H9 (cell line): ENCODE measurements around the gene CD2AP. TPM values are rescaled to one million over a fixed set of nuclear protein-coding genes. Genes with fewer than 3 reads are reported as not detected.

Source experiments
- DNase-seq: peaks from one replicate; pipeline ENCODE4 v3.0.0-alpha.2; 2017
- H2AFZ ChIP-seq: one replicate; pipeline ENCODE4 v1.6.1; 2013; ENCODE audit warnings: mild to moderate bottlenecking, low read length, control low read depth, moderate library complexity
- H2AK5ac ChIP-seq: 2 replicates; pipeline ENCODE4 v1.6.1; 2013; ENCODE audit warnings: low read length, control low read depth, mixed read lengths; ENCODE audit not compliant: insufficient read length
- H2BK120ac ChIP-seq: one replicate; pipeline ENCODE4 v1.6.1; 2013; ENCODE audit warnings: low read depth, mild to moderate bottlenecking, low read length, control low read depth, inconsistent platforms; ENCODE audit not compliant: poor library complexity, severe bottlenecking
- H2BK12ac ChIP-seq: 2 replicates; pipeline ENCODE4 v1.6.1; 2013; ENCODE audit warnings: low read length, control low read depth, mixed read lengths, low read depth; ENCODE audit not compliant: insufficient read length
- H2BK15ac ChIP-seq: 2 replicates; pipeline ENCODE4 v1.6.1; 2013; ENCODE audit warnings: low read depth, low read length, control low read depth
- H2BK20ac ChIP-seq: one replicate; pipeline ENCODE4 v1.6.1; 2013; ENCODE audit warnings: low read depth, mild to moderate bottlenecking, low read length, control low read depth, inconsistent platforms; ENCODE audit not compliant: poor library complexity, severe bottlenecking
- H2BK5ac ChIP-seq: 2 replicates; pipeline ENCODE4 v1.6.1; 2013; ENCODE audit warnings: low read length, control low read depth, mixed read lengths; ENCODE audit not compliant: insufficient read length
- H3K14ac ChIP-seq: 2 replicates; pipeline ENCODE4 v1.6.1; 2013; ENCODE audit warnings: low read length, control low read depth; ENCODE audit not compliant: insufficient read depth
- H3K18ac ChIP-seq: 2 replicates; pipeline ENCODE4 v1.6.1; 2013; ENCODE audit warnings: low read depth, mild to moderate bottlenecking, mixed read lengths, low read length, control low read depth; ENCODE audit not compliant: insufficient read length
- H3K23ac ChIP-seq: 2 replicates; pipeline ENCODE4 v1.6.1; 2013; ENCODE audit warnings: low read length, control low read depth, mixed read lengths, low read depth; ENCODE audit not compliant: insufficient read length
- H3K23me2 ChIP-seq: 2 replicates; pipeline ENCODE4 v1.6.1; 2013; ENCODE audit warnings: low read depth, mild to moderate bottlenecking, mixed read lengths, low read length, control low read depth; ENCODE audit not compliant: insufficient read length, poor library complexity, severe bottlenecking
- H3K27ac ChIP-seq: 2 replicates; pipeline ENCODE4 v1.5.1; 2013; ENCODE audit warnings: low read length, control low read depth, mixed read lengths, low read depth; ENCODE audit not compliant: insufficient read length
- H3K27me3 ChIP-seq: 2 replicates; pipeline ENCODE4 v1.6.1; 2013; ENCODE audit warnings: low read length, control low read depth, inconsistent platforms; ENCODE audit not compliant: insufficient read depth
- H3K4ac ChIP-seq: 2 replicates; pipeline ENCODE4 v1.6.1; 2013; ENCODE audit warnings: low read depth, mild to moderate bottlenecking, control low read depth, inconsistent platforms, low read length, moderate library complexity
- H3K4me1 ChIP-seq: 2 replicates; pipeline ENCODE4 v1.6.1; 2013; ENCODE audit warnings: low read length, control low read depth, inconsistent platforms; ENCODE audit not compliant: insufficient read depth
- H3K4me2 ChIP-seq: 2 replicates; pipeline ENCODE4 v1.6.1; 2013; ENCODE audit warnings: low read length, control low read depth, mixed read lengths; ENCODE audit not compliant: insufficient read length, insufficient read depth
- H3K56ac ChIP-seq: 2 replicates; pipeline ENCODE4 v1.6.1; 2013; ENCODE audit warnings: low read depth, mild to moderate bottlenecking, mixed read lengths, low read length, control low read depth; ENCODE audit not compliant: insufficient read length
- H3K79me1 ChIP-seq: 2 replicates; pipeline ENCODE4 v1.6.1; 2013; ENCODE audit warnings: low read depth, mild to moderate bottlenecking, moderate library complexity, low read length, control low read depth, inconsistent platforms; ENCODE audit not compliant: insufficient read depth, poor library complexity, severe bottlenecking
- H3K79me2 ChIP-seq: 2 replicates; pipeline ENCODE4 v1.6.1; 2013; ENCODE audit warnings: low read length, control low read depth, inconsistent platforms; ENCODE audit not compliant: insufficient read depth
- H3K9ac ChIP-seq: 2 replicates; pipeline ENCODE4 v1.6.1; 2013; ENCODE audit warnings: low read length, control low read depth, mixed read lengths; ENCODE audit not compliant: insufficient read length; ENCODE audit errors: extremely low read depth
- H3K9me3 ChIP-seq: one replicate; pipeline ENCODE4 v1.6.1; 2013; ENCODE audit warnings: low read depth, low read length, inconsistent platforms; ENCODE audit not compliant: control insufficient read depth
- H3T11ph ChIP-seq: one replicate; pipeline ENCODE4 v1.6.1; 2013; ENCODE audit warnings: mild to moderate bottlenecking, low read length, control low read depth, inconsistent platforms
- H4K20me1 ChIP-seq: one replicate; pipeline ENCODE4 v1.6.1; 2013; ENCODE audit not compliant: control insufficient read depth, insufficient read length, insufficient read depth
- H4K5ac ChIP-seq: 2 replicates; pipeline ENCODE4 v1.6.1; 2013; ENCODE audit warnings: low read depth, mild to moderate bottlenecking, mixed read lengths, low read length, control low read depth; ENCODE audit not compliant: insufficient read length
- H4K8ac ChIP-seq: replicated peaks from 2 replicates; pipeline ENCODE4 v1.6.1; 2013; ENCODE audit warnings: low read length, control low read depth, mixed read lengths, low read depth; ENCODE audit not compliant: insufficient read length
- H4K91ac ChIP-seq: 2 replicates; pipeline ENCODE4 v1.6.1; 2013; ENCODE audit warnings: low read depth, mild to moderate bottlenecking, moderate library complexity, mixed read lengths, low read length, control low read depth; ENCODE audit not compliant: insufficient read length
- H3K27ac Mint-ChIP-seq, 3 experiments: 2 replicates in 2 of 3; 3 replicates in 1 of 3; pipeline ENCODE4 v1.8.0; 2020 to 2021; ENCODE audit warnings: mixed read lengths in 3 of 3, mild to moderate bottlenecking in 1 of 3, moderate library complexity in 1 of 3
- H3K27me3 Mint-ChIP-seq: 2 replicates; pipeline ENCODE4 v1.8.0; 2021; ENCODE audit warnings: low read depth, mild to moderate bottlenecking, moderate library complexity, mixed read lengths
- H3K36me3 Mint-ChIP-seq, 3 experiments: 2 replicates in 2 of 3; 3 replicates in 1 of 3; pipeline ENCODE4 v1.8.0; 2020 to 2021; ENCODE audit warnings: low read depth in 3 of 3, mixed read lengths in 3 of 3; ENCODE audit not compliant: insufficient read depth in 1 of 3
- H3K4me1 Mint-ChIP-seq, 2 experiments: 2 replicates each; pipeline ENCODE4 v1.8.0; 2020; ENCODE audit warnings: mixed read lengths in 2 of 2
- H3K4me3 Mint-ChIP-seq, 2 experiments: 2 replicates in 1 of 2; 3 replicates in 1 of 2; pipeline ENCODE4 v1.8.0; 2020 to 2021; ENCODE audit warnings: mild to moderate bottlenecking in 2 of 2, mixed read lengths in 2 of 2, moderate library complexity in 1 of 2
- H3K9me3 Mint-ChIP-seq, 2 experiments: 2 replicates in 1 of 2; 3 replicates in 1 of 2; pipeline ENCODE4 v1.8.0; 2020; ENCODE audit warnings: mild to moderate bottlenecking in 2 of 2, mixed read lengths in 2 of 2, moderate library complexity in 1 of 2
- WGBS: extraction: QIAGEN DNeasy Blood & Tissue Kit; methylation state at CpG from one replicate; pipeline ENCODE4 v1.1.7; 2013; ENCODE audit warnings: missing lambda C conversion rate, low lambda C conversion rate, mixed read lengths; ENCODE audit not compliant: insufficient read length; ENCODE audit errors: extremely low coverage; 5-methylcytosine and 5-hydroxymethylcytosine counted together
- total RNA-seq: library from RNA; stranded (reverse); gene quantifications from 2 replicates; pipeline ENCODE4 v1.2.1, GENCODE V29; 2021
- TF ChIP-seq, protein P1 (sequence below): fragments of 200-600 bp; sonication (generic); conservative IDR thresholded peaks from 3 replicates; pipeline ENCODE4 v1.8.0; 2021; ENCODE audit warnings: antibody characterized with exemption, mild to moderate bottlenecking

The CD2AP gene
- total RNA-seq, 1 experiment from 2014 or later: 50.1 TPM

DNA sequence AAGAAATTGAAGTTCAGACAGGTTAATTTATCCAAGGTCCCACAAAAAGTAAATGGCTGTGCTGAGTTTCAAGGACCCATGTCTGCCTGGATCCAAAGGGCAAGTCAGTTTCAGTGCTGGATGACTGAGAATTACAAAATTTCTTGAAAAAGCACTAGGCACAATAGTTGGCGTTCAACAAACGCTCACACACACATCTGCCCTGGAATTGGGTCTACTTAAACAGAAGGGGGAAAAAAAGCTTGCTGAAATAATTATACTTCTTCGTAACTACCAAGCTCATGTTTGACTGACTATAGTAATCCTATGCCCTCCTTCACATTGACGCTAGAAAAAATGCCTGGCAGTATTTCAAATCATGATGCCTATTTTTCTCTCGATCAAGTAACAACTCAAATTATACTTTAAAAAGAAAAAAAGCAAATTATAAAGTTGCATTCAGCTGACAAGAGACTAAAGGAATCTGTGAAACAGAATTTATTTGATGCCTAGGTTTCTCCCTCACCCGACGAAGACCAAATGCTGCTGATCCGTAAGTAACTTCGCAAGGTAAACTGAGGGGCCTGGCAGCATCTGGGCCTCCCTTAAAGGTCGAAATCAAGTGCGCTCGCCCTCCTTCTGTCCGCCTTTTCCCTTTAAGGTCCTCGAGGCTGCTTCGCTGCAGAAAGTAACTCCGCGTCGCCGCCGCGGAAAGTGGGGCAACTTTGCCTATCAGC lies 650 bp upstream of the CD2AP start:
- peaks cover 15% of the 10 kb centered on the region for H3K23me2 ChIP-seq
- H3K27me3 Mint-ChIP-seq: no peaks in the 10 kb centered on the region; the same call in 1 of the 2 replicates
- peak overlapping the region; percentile 82 for H3K4me2 ChIP-seq
- H3K27ac Mint-ChIP-seq: peak overlapping the region; percentile 99 to 100 (median 100)
- peak overlapping the region; percentile 78 for H3K27ac ChIP-seq
- no CpG with 5 or more reads among the region's 21 CpGs for WGBS
- H2BK5ac ChIP-seq: no peak overlapping the region
- H4K20me1 ChIP-seq: no peaks in the 10 kb centered on the region
- no peak overlapping the region for H3T11ph ChIP-seq
- no peaks in the 10 kb centered on the region for H3K9me3 ChIP-seq
- H3K56ac ChIP-seq: no peak overlapping the region
- no peaks in the 10 kb centered on the region; the same call in 1 of the 2 replicates for H3K4me1 ChIP-seq
- H2BK12ac ChIP-seq: no peak overlapping the region
- DNase-seq: no peak
- H2BK15ac ChIP-seq: no peak overlapping the region
- H4K5ac ChIP-seq: no peak overlapping the region
- no peak overlapping the region for H2AFZ ChIP-seq
- H3K4me1 Mint-ChIP-seq: peaks cover 32 to 40% of the 10 kb centered on the region in 2 experiments
- no peak overlapping the region for H4K8ac ChIP-seq
- peaks cover 0 to 2% (median 1%) of the 10 kb centered on the region in 3 experiments; a peak in 1 of 7 replicates for H3K36me3 Mint-ChIP-seq
- no peak overlapping the region for H2BK20ac ChIP-seq
- H3K4ac ChIP-seq: no peak overlapping the region
- H3K9ac ChIP-seq: peak overlapping the region; percentile 90
- no peaks in the 10 kb centered on the region for H3K9me3 Mint-ChIP-seq
- H4K91ac ChIP-seq: no peak overlapping the region
- no peaks in the 10 kb centered on the region for H3K79me1 ChIP-seq
- peak overlapping the region; percentile 59 for H3K18ac ChIP-seq
- H3K4me3 Mint-ChIP-seq: peak overlapping the region; percentile 96 to 99
- no peak overlapping the region for H2AK5ac ChIP-seq
- peak overlapping the region; percentile 81 for H3K14ac ChIP-seq
- H3K23ac ChIP-seq: no peak overlapping the region
- no peaks in the 10 kb centered on the region for H3K27me3 ChIP-seq
- no peak overlapping the region for H2BK120ac ChIP-seq
- H3K79me2 ChIP-seq: peaks cover 30% of the 10 kb centered on the region; the same call in 1 of the 2 replicates
- TF ChIP-seq, protein P1, sequence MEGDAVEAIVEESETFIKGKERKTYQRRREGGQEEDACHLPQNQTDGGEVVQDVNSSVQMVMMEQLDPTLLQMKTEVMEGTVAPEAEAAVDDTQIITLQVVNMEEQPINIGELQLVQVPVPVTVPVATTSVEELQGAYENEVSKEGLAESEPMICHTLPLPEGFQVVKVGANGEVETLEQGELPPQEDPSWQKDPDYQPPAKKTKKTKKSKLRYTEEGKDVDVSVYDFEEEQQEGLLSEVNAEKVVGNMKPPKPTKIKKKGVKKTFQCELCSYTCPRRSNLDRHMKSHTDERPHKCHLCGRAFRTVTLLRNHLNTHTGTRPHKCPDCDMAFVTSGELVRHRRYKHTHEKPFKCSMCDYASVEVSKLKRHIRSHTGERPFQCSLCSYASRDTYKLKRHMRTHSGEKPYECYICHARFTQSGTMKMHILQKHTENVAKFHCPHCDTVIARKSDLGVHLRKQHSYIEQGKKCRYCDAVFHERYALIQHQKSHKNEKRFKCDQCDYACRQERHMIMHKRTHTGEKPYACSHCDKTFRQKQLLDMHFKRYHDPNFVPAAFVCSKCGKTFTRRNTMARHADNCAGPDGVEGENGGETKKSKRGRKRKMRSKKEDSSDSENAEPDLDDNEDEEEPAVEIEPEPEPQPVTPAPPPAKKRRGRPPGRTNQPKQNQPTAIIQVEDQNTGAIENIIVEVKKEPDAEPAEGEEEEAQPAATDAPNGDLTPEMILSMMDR: no peak
